HepG2 (cell line): ENCODE results near the gene OTOP3. TPM values are rescaled to one million over a fixed set of nuclear protein-coding genes. Genes with fewer than 3 reads are reported as not detected.

ENCODE experiments used
- BRF2 ChIP-seq: sonication (generic); formaldehyde crosslinking; IDR thresholded peaks from 2 replicates; pipeline ENCODE4 v1.8.1; 2022; ENCODE audit warnings: mild to moderate bottlenecking, missing genetic modification reagents
- CAMTA2 ChIP-seq: sonication (generic); formaldehyde crosslinking; IDR thresholded peaks from 2 replicates; pipeline ENCODE4 v1.4.0; 2020; ENCODE audit warnings: mild to moderate bottlenecking, missing genetic modification reagents, borderline replicate concordance
- EP300 ChIP-seq, 3 experiments: sonication (generic) in 1 of 3; formaldehyde crosslinking in 1 of 3; IDR thresholded peaks; 2 replicates each; pipeline versions ENCODE4 v1.5.1 to v1.6.1; 2011 to 2020; ENCODE audit warnings: low read depth in 2 of 3, low read length in 2 of 3, borderline replicate concordance in 1 of 3, improper control_type of control experiment in 1 of 3, mild to moderate bottlenecking in 1 of 3, missing genetic modification reagents in 1 of 3, moderate library complexity in 1 of 3
- GATA4 ChIP-seq: sonication (generic); IDR thresholded peaks from 2 replicates; pipeline ENCODE4 v1.6.1; 2016; ENCODE audit warnings: antibody characterized with exemption, low read depth, borderline replicate concordance
- KLF16 ChIP-seq, 2 experiments: sonication (generic) in 1 of 2; formaldehyde crosslinking in 1 of 2; IDR thresholded peaks; 2 replicates each; pipeline versions ENCODE4 v1.6.1 to v1.8.0; 2016 to 2023; ENCODE audit warnings: missing genetic modification reagents in 2 of 2, missing compliant biosample characterization in 1 of 2
- LRRFIP1 ChIP-seq: sonication (generic); formaldehyde crosslinking; conservative IDR thresholded peaks from 2 replicates; pipeline ENCODE4 v1.4.0; 2020; ENCODE audit warnings: missing genetic modification reagents
- POLR2G ChIP-seq: fragments of 200-400 bp; formaldehyde crosslinking; IDR thresholded peaks from 2 replicates; pipeline ENCODE4 v1.6.1; 2018; ENCODE audit warnings: mild to moderate bottlenecking, low read depth, low read length, moderate library complexity
- RBFOX2 ChIP-seq: fragments of 200-400 bp; formaldehyde crosslinking; IDR thresholded peaks from 2 replicates; pipeline ENCODE4 v1.6.1; 2017; ENCODE audit warnings: low read depth, mild to moderate bottlenecking, low read length
- SAP130 ChIP-seq: IDR thresholded peaks from 2 replicates; pipeline ENCODE4 v1.6.1; 2016; ENCODE audit warnings: low read depth
- TSC22D2 ChIP-seq: sonication (generic); formaldehyde crosslinking; IDR thresholded peaks from 2 replicates; pipeline ENCODE4 v1.5.1; 2020; ENCODE audit warnings: missing genetic modification reagents, mild to moderate bottlenecking, borderline replicate concordance
- ZBTB1 ChIP-seq: sonication (generic); formaldehyde crosslinking; IDR thresholded peaks from 2 replicates; pipeline ENCODE4 v1.4.0; 2020; ENCODE audit warnings: missing genetic modification reagents, borderline replicate concordance
- ZNF34 ChIP-seq: sonication (generic); formaldehyde crosslinking; IDR thresholded peaks from 2 replicates; pipeline ENCODE4 v1.4.0; 2020; ENCODE audit warnings: mild to moderate bottlenecking, missing genetic modification reagents, borderline replicate concordance
- ZNF362 ChIP-seq: sonication (generic); formaldehyde crosslinking; IDR thresholded peaks from 2 replicates; pipeline ENCODE4 v1.4.0; 2020; ENCODE audit warnings: missing genetic modification reagents, mild to moderate bottlenecking, borderline replicate concordance
- ZNF576 ChIP-seq: sonication (generic); formaldehyde crosslinking; IDR thresholded peaks from 2 replicates; pipeline ENCODE4 v1.4.0; 2020; ENCODE audit warnings: mild to moderate bottlenecking, missing genetic modification reagents
- ZNF670 ChIP-seq: sonication (generic); formaldehyde crosslinking; IDR thresholded peaks from 2 replicates; pipeline ENCODE4 v1.8.0; 2022; ENCODE audit warnings: mild to moderate bottlenecking, missing genetic modification reagents, borderline replicate concordance
- ZNF691 ChIP-seq: sonication (generic); formaldehyde crosslinking; IDR thresholded peaks from 2 replicates; pipeline ENCODE4 v1.4.0; 2020; ENCODE audit warnings: missing genetic modification reagents, low read depth, mild to moderate bottlenecking, borderline replicate concordance
- ZNF83 ChIP-seq: sonication (generic); formaldehyde crosslinking; IDR thresholded peaks from 2 replicates; pipeline ENCODE4 v1.4.0; 2020; ENCODE audit warnings: missing genetic modification reagents, mild to moderate bottlenecking, borderline replicate concordance
- polyA plus RNA-seq, 8 experiments: library from polyadenylated mRNA; depleted of rRNA in 3 of 8; stranded (reverse) in 7 of 8; unstranded in 1 of 8; fragments of >200 nt; fragmentation: Illumina TruSeq in 4 of 8; extraction: Trizol in 4 of 8; gene quantifications; 2 replicates each; pipeline versions ENCODE4 v1.2.1 to v1.2.3, GENCODE V29; 2011 to 2016; ENCODE audit warnings: low read depth in 4 of 8, missing spikeins in 1 of 8, mixed read lengths in 1 of 8; ENCODE audit not compliant: insufficient read depth in 1 of 8
- total RNA-seq, 5 experiments: library from RNA; depleted of rRNA; stranded (reverse); fragments of >200 nt; fragmentation: Illumina TruSeq; extraction: Trizol; gene quantifications; 2 replicates each; pipeline ENCODE4 v1.2.3, GENCODE V29; 2016; ENCODE audit warnings: low read depth in 1 of 5

Gene OTOP3
- total and polyA plus RNA-seq, 2 of the 13 experiments (the other 11 are each of a cell fraction or from before 2014, with no cell fraction given) = not detected

- TF ChIP-seq SAP130 (CRISPR knock-in tag) (peak; percentile 88), TSC22D2 (CRISPR knock-in tag) (peak; percentile 83; the same call in 1 of the 2 replicates), GATA4 (peak; percentile 66), ZNF691 (CRISPR knock-in tag) (peak; percentile 96), ZBTB1 (CRISPR knock-in tag) (peak; percentile 97), ZNF34 (CRISPR knock-in tag) (peak; percentile 61; the same call in 1 of the 2 replicates), KLF16 (CRISPR knock-in tag; IDR thresholded peaks at IDR 0.05) (peak; percentile 63 to 93; a peak in 2 of 4 replicates), RBFOX2 (peak; percentile 94), EP300 (IDR thresholded peaks at IDR 0.05; ENCODE audit: low read depth in 2 of 2, low read length in 2 of 2) (no peak; a peak in 1 of 4 replicates), EP300 (CRISPR knock-in tag; IDR thresholded peaks at IDR 0.05; ENCODE audit: borderline replicate concordance) (peak; percentile 2), POLR2G (peak; percentile 91), ZNF83 (CRISPR knock-in tag) (0 out of 2 replicates have a peak, but pooled peaks have one; percentile 57), BRF2 (CRISPR knock-in tag) (peak; percentile 84; the same call in 1 of the 2 replicates), LRRFIP1 (CRISPR knock-in tag) (0 out of 2 replicates have a peak, but pooled peaks have one; percentile 29), CAMTA2 (CRISPR knock-in tag) (peak; percentile 95; the same call in 1 of the 2 replicates), ZNF670 (CRISPR knock-in tag) (peak; percentile 71), ZNF362 (CRISPR knock-in tag) (peak; percentile 68; the same call in 1 of the 2 replicates), ZNF576 (CRISPR knock-in tag) (0 out of 2 replicates have a peak, but pooled peaks have one; percentile 82)
Measured at GRCh38 chr17:74981979-74982662, 46.4 kb downstream of the OTOP3 start (continued).
